Measurements from ENCODE around the gene TMEM176A.
A peak's percentile ranks its signal among the peaks of the same experiment; 100 is the strongest.

The TMEM176A gene

DNA sequence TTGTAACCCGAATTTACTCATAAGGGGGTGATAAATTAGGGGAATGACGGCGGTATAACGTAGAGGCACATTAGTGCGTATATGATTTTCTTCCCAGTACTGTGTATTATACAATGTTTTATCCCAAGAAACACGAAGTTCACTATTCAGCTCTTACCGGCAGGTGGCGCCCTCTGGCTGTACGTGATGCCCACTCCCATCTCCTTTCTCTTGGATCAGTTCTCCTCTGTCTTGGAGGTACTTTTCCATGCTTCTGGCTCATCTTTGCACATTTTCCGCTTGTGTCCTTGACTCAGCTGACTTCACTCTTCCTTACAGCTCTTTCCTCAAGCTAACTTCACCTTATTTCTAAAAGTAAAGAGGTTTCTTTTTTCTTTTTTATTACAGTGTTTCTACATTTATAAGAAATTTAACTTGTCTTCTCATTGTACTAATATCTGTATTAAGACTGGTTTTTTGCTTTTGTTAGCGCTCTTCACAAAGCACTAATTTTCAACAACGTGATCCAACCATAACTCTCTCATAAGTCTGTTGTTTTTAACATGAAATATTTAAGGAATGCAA lies 21.7 kb upstream of the TMEM176A start:
- H3K4me3 ChIP-seq (ENCODE audit: control insufficient read depth, low read depth, low read length), result no peak overlapping the region
- peak; percentile 86 for DNase-seq (ENCODE audit: low read depth)
- TF ChIP-seq CTCF (conservative IDR thresholded peaks at IDR 0.05; ENCODE audit: control insufficient read depth, insufficient read depth, low read depth, low read length), result peak; percentile 87

GRCh38 chr7:150780292-150780691 lies 20.3 kb upstream of the TMEM176A start:
- TF ChIP-seq CTCF (conservative IDR thresholded peaks at IDR 0.05; ENCODE audit: control insufficient read depth, insufficient read depth, low read depth, low read length), result no peak
- DNase-seq (ENCODE audit: low read depth), result peak; percentile 25
- no peak overlapping the region for H3K4me3 ChIP-seq (ENCODE audit: control insufficient read depth, low read depth, low read length)

GRCh38 chr7:150781103-150781502 lies 19.5 kb upstream of the TMEM176A start:
- DNase-seq (ENCODE audit: low read depth), result peak; percentile 95
- no peak for TF ChIP-seq CTCF (conservative IDR thresholded peaks at IDR 0.05; ENCODE audit: control insufficient read depth, insufficient read depth, low read depth, low read length)
- no peak overlapping the region for H3K4me3 ChIP-seq (ENCODE audit: control insufficient read depth, low read depth, low read length)

GRCh38 chr7:150781961-150782360 lies 18.6 kb upstream of the TMEM176A start:
- TF ChIP-seq CTCF (conservative IDR thresholded peaks at IDR 0.05; ENCODE audit: control insufficient read depth, insufficient read depth, low read depth, low read length), result no peak
- peak; percentile 68 for DNase-seq (ENCODE audit: low read depth)
- H3K4me3 ChIP-seq (ENCODE audit: control insufficient read depth, low read depth, low read length), result no peak overlapping the region

GRCh38 chr7:150784120-150784736 lies 16.3 kb upstream of the TMEM176A start:
- DNase-seq (ENCODE audit: low read depth), result peak; percentile 31
- no peak for TF ChIP-seq CTCF (conservative IDR thresholded peaks at IDR 0.05; ENCODE audit: control insufficient read depth, insufficient read depth, low read depth, low read length)
- H3K4me3 ChIP-seq (ENCODE audit: control insufficient read depth, low read depth, low read length), result no peak overlapping the region

- peak; percentile 84 for DNase-seq (ENCODE audit: low read depth)
- no peak for TF ChIP-seq CTCF (conservative IDR thresholded peaks at IDR 0.05; ENCODE audit: control insufficient read depth, insufficient read depth, low read depth, low read length)
- no peak overlapping the region for H3K4me3 ChIP-seq (ENCODE audit: control insufficient read depth, low read depth, low read length)
Observed at GRCh38 chr7:150784954-150785353, 15.6 kb upstream of the TMEM176A start.

All from fibroblast of mammary gland (primary cell).